ENCODE data around the gene STK17A. TPM values are rescaled to one million over a fixed set of nuclear protein-coding genes. Genes with fewer than 3 reads are reported as not detected.
"Not testable (repeated sequence)": the region's sequence is repeated elsewhere in the genome, so short reads cannot be mapped to it uniquely, and the experiment has no call there.

STK17A gene
- total RNA-seq, 4 donors from 2014 or later: 14.6 to 31.5 (median 27.3) TPM

DNA sequence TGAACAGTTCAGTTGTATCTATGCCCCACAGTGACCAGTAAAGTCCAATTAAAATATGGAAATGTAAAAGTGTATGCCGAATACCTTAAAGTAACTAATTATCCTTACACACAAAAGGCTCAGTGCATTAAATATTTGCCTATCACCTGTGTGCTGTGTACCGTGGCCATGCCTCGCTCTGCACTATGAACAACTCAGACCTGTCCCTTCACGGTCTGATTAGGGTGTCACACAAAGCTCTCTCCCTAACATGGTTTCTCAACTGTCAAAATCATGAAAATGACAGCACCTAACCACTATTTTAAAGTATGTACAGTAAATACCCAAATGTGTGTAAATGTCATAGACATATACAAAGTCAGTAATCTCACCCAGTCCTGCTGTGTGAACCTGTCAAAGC is 43.1 kb downstream of the STK17A start:
- Histone ChIP-seq H3K4me1 (no peaks in the 10 kb centered on the region), H3K27ac (no peak overlapping the region), H3K27me3 (no peaks in the 10 kb centered on the region), H3K36me3 (peaks cover 6 to 47% of the 10 kb centered on the region in 2 donors), H3K9me3 (no peaks in the 10 kb centered on the region), H3K4me3 (no peak overlapping the region)
- 81 to 87% methylated on average over 4 of the region's 4 CpGs for WGBS, 2 donors (ENCODE audit: low coverage in 1 of 2)
- TF ChIP-seq EP300 (IDR thresholded peaks at IDR 0.05): no peak
- TF ChIP-seq, protein P1, sequence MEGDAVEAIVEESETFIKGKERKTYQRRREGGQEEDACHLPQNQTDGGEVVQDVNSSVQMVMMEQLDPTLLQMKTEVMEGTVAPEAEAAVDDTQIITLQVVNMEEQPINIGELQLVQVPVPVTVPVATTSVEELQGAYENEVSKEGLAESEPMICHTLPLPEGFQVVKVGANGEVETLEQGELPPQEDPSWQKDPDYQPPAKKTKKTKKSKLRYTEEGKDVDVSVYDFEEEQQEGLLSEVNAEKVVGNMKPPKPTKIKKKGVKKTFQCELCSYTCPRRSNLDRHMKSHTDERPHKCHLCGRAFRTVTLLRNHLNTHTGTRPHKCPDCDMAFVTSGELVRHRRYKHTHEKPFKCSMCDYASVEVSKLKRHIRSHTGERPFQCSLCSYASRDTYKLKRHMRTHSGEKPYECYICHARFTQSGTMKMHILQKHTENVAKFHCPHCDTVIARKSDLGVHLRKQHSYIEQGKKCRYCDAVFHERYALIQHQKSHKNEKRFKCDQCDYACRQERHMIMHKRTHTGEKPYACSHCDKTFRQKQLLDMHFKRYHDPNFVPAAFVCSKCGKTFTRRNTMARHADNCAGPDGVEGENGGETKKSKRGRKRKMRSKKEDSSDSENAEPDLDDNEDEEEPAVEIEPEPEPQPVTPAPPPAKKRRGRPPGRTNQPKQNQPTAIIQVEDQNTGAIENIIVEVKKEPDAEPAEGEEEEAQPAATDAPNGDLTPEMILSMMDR (IDR thresholded peaks at IDR 0.05): no peak
- no peak for TF ChIP-seq POLR2AphosphoS5 (IDR thresholded peaks at IDR 0.05)
- TF ChIP-seq POLR2A (IDR thresholded peaks at IDR 0.05): no peak
- ATAC-seq: no peak

DNA sequence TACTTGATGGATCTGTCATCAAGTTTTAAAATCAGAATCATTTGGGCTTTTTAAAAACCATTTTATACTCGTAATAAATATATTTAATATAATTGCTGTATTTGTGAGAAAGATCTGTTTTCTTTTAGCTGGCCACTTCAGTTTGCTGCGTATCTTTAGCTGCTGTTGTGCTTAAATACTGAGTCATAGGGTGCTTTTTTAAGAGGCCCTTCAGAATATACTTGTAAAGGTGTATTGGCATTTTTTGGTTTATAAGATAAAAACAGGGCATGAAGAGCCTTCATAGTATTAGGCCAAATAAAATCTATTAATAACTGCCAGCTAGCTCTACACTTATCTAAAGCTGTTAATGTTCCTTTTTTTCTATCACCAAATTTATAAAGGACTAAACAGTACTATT is 43.8 kb downstream of the STK17A start:
- no peak overlapping the region for H3K27ac ChIP-seq
- TF ChIP-seq POLR2AphosphoS5 (IDR thresholded peaks at IDR 0.05) (no peak), POLR2A (IDR thresholded peaks at IDR 0.05) (no peak), EP300 (IDR thresholded peaks at IDR 0.05) (no peak)
- TF ChIP-seq, protein P1 (IDR thresholded peaks at IDR 0.05): no peak
- 81 to 84% methylated on average over 2 of the region's 2 CpGs for WGBS, 2 donors (ENCODE audit: low coverage in 1 of 2)

DNA sequence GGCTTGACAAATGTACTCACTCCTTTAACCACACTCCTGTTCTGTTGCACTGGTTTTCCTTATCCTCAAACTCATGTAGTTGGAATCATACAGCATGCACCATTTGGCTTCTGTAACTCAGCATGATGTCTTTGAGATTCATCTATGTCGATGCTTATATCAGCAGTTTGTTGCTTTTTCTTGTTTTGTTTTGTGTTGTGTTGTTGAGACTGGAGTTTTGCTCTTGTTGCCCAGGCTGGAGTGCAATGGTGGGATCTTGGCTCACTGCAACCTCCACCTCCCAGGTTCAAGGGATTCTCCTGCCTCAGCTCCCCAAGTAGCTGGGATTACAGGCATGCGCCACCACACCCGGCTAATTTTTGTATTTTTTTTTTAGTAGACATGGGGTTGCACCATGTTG is 44.9 kb downstream of the STK17A start:
- not testable (repeated sequence) for H3K4me1 ChIP-seq
- WGBS, 2 donors (ENCODE audit: low coverage in 1 of 2): 67 to 95% methylated on average over 1 to 2 of the region's 3 CpGs

More for the DNA sequence above, 43.8 kb downstream of the STK17A start:
- Histone ChIP-seq H3K27me3 (no peaks in the 10 kb centered on the region), H3K4me1 (no peaks in the 10 kb centered on the region), H3K9me3 (no peaks in the 10 kb centered on the region), H3K4me3 (no peak overlapping the region), H3K36me3 (peaks cover 6 to 45% of the 10 kb centered on the region in 2 donors)
- no peak for ATAC-seq

DNA sequence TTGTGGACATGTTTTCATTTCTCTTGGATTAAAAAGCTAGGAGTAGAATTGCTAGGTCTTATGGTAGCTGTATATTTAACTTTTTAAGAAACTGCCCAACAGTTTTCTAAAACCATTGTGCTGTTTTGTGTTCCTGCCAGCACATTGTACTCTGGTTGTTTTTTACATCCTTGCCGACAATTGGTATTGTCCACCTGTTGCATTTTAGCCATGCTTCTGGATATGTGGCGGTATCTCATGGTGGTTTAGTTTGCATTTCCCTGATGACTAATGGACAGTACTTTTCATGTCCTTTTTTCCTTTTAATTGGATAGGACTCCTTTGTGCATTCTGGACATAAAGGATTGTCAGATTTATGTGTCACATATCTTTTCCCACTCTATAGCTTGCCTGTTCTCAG is 45.5 kb downstream of the STK17A start:
- TF ChIP-seq EP300 (IDR thresholded peaks at IDR 0.05) (no peak), POLR2A (IDR thresholded peaks at IDR 0.05) (no peak), POLR2AphosphoS5 (IDR thresholded peaks at IDR 0.05) (no peak)
- TF ChIP-seq, protein P1 (IDR thresholded peaks at IDR 0.05): no peak
- no peak overlapping the region for H3K27ac ChIP-seq
- H3K9me3 ChIP-seq: no peaks in the 10 kb centered on the region
- H3K4me1 ChIP-seq: no peaks in the 10 kb centered on the region
- H3K36me3 ChIP-seq: peaks cover 6 to 60% of the 10 kb centered on the region in 2 donors
- WGBS, 2 donors (ENCODE audit: low coverage in 1 of 2): 94 to 100% methylated on average over 2 of the region's 2 CpGs
- ATAC-seq: no peak
- no peaks in the 10 kb centered on the region for H3K27me3 ChIP-seq
- no peak overlapping the region for H3K4me3 ChIP-seq

More for the DNA sequence above, 44.9 kb downstream of the STK17A start:
- ATAC-seq, H3K9me3 ChIP-seq, H3K27ac ChIP-seq, H3K4me3 ChIP-seq, H3K27me3 ChIP-seq: not testable (repeated sequence)
- peaks cover 6 to 54% of the 10 kb centered on the region in 2 donors for H3K36me3 ChIP-seq

DNA sequence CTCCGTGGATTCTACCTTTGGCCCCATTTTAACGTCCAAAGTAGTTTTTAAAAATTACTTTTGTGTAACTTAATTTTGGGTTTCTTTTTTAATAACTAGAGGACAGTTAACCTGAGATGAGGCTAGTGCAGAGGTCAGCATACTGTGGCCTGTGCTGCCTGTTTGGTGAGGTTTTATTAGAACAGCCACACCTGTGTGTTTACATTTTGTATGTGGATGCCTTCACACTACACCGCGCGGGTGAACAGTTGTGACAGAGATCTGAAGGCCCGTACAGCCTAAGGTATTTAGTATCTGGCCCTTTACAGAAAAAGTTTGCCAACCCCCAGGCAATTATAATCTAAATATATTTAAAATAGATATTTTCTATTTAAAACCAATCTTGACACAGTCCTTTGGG is 46.9 kb downstream of the STK17A start:
- 92 to 96% methylated on average over 4 to 6 of the region's 6 CpGs for WGBS, 2 donors (ENCODE audit: low coverage in 1 of 2)

More for the DNA sequence above, 46.9 kb downstream of the STK17A start:
- TF ChIP-seq POLR2A (IDR thresholded peaks at IDR 0.05) (no peak), EP300 (IDR thresholded peaks at IDR 0.05) (no peak), POLR2AphosphoS5 (IDR thresholded peaks at IDR 0.05) (no peak)
- TF ChIP-seq, protein P1 (IDR thresholded peaks at IDR 0.05): no peak
- H3K9me3 ChIP-seq: no peaks in the 10 kb centered on the region
- H3K4me1 ChIP-seq: no peaks in the 10 kb centered on the region
- H3K27me3 ChIP-seq: no peaks in the 10 kb centered on the region
- no peak overlapping the region for H3K27ac ChIP-seq
- no peak overlapping the region for H3K4me3 ChIP-seq
- no peak for ATAC-seq
- peaks cover 2 to 61% of the 10 kb centered on the region in 2 donors for H3K36me3 ChIP-seq

Data from gastroesophageal sphincter (tissue), 4 donors.